Activated CD4-positive, CD25-positive, alpha-beta regulatory T cell (primary cell): Measurements from ENCODE around the gene CELF2.

Experiments used
- DNase-seq, 4 experiments: peaks; one replicate each; lab custom pipeline; 2025; lab: John Stamatoyannopoulos, UW

CELF2 gene

DNA sequence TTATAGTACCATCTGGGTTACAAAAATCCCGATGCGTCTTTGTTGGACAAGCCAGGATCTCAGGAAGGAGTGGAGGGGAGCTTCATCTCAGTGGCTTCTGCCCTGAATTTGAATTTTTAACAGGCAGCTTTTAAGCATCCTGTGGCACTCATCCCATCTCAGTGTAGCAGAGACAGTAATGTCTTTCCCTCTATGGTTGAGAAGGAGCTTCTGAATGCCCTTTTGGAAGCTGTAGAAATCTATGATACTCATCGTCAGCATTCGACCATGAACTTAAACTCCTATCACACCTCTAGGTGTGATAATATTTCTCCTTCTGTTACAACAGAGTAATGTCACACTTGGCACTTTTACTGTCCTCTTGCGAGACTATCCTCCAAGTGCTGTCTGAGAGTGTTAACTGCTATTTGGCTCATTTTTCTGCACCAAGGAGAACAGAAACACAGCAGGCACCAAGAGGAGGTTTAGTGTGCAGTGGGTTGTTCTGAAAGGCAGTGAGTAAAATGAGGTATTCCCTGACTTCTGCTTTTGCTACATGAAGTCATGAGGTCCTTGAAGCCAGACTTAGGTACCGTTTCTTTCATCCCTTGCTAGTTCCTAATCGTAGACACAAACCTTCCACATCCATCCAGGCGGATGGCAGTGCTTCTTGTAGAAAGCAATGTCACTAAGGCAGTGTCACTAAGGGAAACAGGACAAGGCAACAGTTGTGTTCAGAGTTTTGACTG lies 177.4 kb downstream of the CELF2 start:
- no peak for DNase-seq

DNA sequence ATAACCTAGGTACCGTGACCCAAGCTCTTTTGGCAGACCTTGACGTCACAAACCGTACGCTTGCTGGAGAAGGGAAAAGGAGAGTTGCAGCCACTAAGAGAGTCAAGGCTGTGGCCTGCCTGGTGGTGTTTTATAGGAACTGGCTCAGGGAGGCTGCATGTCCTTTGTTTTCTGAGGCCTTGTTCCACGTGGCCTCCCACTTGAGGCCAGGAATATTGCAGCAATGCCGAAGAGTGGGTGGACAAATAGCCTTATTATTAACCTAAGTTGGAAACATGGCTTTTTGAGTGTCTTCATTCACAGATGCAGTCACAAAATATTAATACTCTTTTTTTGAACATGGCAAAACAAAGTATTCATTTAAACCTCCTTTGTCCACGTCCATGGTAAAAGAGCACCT lies 178.0 kb downstream of the CELF2 start:
- no peak for DNase-seq

DNA sequence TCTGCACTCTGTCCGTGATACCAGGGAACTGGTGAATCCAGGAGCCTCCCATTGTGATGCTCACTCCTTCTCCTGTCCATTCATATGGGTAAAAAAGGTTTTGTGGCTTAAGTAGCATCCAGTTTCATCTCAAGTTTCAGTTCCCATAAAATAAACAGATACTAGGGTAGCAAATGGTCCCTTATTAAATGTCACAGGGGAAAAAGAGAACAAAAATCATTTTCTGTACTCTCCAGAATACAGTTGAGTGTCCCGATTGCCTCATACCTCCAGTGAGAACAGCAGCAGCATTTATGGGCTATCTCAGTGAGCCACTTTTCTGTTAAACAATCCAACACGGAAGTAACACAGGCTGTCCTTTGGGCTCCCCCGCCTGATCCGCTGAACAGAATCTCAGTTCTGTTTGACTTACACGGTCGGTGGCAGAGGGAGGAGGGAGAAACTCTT lies 179.6 kb downstream of the CELF2 start:
- DNase-seq = no peak

DNA sequence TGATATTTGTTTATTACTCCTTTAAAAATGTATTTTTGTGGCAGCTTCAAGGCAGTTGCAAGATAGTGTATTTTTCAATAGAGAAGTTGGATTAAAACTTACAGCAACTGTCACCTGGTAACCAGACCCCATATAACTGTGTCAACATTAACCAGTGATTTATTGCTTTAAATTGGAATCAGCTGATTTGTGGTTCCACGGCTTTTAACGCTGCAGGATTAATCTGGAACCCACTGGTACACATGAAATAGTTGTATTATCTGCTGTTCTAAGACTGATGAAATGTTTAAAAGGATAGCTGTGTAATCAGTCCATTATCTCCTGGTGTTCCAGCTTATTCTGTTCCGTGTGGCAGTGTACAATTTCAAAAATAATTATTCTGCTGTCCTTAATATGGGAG lies 180.2 kb downstream of the CELF2 start:
- DNase-seq = no peak

DNA sequence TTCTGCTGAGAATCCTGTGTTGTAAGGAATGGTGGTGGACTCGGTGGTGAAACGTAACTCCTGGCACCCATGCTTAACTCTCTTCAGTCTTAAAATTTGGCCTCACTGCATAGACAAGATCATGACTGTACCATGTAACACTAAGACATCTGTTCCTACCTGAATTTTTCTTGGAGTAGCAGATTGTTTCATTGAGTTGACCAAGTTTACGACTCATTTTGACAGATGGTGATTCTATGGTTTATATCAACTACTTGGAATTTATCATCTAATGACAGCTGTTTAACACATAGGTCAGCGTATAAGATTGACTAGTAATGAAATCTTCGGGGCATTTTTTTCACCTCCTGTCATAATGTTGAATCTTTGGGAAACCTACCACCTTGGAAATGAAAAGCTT lies 184.2 kb downstream of the CELF2 start:
- DNase-seq = no peak

DNA sequence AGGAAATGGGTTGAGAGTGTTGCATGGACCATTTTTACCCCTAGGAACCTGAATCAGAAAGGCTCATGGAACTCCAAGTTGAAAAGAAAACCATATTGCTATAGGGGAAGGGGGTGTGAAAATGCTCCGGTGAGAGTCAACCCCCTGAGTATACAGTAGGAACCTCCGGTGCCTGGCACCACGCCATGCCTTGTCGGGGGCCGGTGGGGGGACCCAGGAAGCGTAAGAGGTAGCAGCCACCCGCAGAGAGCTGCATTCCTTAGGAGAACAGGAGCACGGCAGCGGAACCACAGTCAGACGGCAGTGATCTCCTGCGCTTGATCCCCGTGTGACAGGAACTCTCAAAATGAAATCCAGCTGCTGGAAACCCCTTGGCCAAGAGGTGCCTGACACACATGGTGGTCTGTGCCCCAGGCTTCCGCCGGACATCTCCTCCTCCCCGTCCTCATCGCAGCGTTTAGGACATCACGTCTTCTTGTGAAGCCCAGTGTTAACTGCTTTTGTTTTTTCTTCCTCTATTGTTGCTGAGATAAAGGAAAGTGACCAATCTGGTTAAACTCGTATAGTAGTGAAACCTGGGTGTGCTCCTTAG lies 186.8 kb downstream of the CELF2 start:
- no peak for DNase-seq

DNA sequence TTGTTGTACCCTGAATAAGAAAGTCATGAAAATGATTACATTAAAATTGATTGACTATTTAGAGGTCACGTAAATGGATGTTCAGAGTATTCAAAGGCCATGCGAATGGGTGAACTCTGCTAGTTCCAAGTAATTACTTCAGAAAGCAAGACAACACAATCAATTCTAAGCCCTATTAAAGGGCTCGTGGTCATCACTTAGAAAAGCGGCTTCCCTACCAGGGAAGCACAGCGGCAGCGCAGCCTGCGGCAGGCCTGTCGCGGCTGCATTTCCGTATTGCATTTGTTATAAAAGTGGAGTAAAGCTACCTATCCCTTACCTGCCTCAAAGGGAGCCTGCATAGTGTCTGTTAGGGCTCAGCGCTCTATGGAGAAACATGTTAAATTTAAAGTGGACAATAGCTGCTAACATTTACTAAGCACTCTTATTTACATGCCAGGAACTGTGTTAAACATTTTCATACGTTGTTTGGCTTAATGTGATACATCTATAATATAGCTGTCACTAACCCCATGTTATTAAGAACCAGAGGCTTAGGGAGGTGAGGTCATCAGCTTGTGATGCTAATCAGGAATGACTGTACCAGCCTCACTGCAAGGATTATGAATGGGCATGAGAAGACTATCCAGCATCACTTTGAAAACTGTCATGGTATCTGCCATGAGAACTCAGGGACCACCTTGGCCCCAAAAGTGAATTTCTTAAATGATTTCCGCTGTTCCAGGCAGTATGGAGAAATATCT lies 187.5 kb downstream of the CELF2 start:
- DNase-seq = no peak

DNA sequence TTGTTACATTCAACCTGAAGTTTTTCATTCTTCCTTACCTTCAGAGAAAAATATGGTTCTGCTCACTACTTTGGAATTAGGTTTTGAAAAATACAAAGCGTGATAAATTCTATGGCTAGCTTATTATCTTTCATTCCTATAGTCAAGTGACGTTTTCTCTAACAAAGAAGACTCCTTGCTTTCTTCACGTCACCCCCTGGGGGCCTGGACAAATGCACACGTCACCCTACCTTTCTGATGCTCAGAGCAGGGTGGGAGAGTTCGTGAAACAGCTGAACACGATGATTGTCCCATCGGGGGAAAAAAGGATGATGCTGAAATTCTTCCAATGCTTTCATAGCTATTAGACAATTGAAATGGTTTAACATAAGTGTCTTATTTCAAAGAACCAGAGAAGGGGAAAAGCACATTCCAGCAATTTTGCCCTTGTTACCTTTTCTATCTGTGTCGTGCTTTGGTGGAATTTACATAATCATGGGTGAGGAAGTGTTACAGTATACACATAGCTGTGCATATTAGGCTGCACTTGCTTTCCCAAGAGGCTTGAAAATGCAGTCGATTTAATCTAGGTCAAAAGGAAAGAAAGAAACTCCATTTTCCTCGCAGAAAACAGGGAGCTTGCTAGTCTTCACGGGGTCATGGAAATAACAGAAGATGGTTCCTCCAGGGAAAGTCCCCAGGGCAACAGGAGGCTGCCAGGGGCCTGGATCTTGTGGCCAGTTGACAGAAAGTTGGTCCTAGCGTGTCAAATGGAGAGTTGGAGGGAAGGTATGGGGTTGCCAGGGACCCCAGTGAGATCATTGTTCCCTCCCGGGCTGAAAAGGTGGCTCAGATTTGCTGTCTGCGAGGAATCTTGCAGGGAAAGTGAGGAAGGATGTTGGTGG lies 189.2 kb downstream of the CELF2 start:
- DNase-seq = no peak

DNA sequence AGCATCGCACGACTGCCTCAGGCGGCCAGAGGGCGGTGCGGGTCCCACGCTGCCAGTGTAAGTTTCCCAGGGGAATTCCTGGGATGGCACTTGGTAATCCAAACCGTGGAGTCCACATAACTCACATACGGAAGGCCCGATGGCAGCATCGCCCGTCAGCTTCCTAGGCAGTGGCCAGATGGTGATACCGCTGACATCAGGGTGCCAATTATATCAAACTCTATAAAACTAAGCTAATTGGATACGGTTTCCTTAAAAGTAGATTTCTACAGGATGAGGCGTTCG lies 189.8 kb downstream of the CELF2 start:
- DNase-seq = no peak

DNA sequence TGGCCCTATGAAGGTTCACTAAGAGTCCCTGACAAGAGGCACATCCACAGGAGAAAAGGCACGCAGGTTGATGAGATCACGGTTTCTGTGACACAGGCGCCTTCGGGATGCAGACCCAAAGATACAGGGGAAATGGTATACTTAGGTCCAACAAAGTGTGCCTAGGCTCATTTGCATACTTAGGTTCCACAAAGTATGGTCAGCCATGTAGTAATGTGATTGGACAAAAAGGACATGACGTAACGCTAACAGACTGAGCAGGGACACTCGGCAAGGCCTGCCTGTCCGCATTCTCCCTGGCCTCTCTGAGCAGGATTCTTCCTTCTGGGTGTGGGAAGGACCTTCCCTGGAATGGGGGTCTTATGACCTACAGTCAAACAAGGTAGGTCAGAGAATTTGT lies 190.6 kb downstream of the CELF2 start:
- DNase-seq = no peak

DNA sequence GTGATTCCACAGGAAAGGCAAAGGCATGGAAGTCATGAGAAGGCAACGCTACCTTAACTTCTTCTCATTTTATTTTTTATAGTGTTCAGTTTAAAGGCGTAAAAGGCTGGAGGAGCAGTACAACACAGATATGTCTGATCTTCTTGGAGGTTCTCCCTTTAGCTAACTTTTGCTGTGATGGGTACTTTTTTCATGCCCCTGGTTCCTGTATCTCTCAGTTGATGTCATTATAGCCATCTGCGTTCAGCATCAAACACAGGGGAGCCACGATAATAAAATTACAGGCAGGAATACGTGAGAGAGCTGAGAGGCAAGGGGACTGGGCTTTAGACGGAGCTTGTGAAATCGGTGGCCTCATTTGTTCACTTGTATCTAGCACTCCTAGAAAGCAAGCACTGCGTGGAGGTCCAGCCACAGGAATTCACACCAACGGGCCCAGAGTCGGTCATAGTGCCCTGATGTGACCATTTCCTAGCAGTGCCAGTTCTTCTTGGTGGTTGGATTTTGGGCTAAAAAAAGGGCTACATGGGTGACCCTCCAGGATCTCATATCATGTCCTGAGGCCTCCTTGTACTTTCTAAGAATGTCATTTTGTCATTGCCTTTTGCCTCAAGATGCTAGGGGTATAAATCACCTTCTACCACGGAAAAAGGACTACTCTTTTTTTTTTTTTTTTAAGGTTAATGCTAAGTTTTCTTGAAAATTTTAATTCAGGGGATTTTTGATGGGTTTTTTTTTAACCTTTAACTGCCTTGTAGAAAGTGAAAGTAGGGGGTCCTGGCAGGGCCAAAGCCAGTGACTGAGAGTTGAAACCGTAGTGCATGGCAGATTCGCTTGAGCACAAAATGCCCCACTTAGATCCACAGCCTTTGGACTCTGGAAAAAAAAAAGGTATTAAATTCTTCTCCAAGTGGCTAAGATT lies 191.5 kb downstream of the CELF2 start:
- DNase-seq = no peak

DNA sequence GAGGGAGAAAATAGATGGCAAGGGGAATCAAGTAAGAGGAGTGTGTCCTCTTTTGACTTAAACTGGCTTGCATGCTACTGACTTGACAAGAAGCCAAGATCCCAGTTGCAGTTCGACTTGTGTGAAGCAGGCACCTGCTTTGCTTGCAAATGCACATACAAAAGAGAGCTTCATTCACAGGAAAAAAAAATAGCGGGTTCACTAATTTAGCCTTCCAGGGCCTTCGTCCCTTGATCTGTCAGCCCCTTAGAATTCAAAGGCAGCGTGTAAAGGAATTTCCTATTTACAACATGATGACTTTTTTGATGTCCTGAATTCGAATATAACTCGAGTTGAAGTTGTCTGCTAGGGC lies 192.1 kb downstream of the CELF2 start:
- DNase-seq = no peak

DNA sequence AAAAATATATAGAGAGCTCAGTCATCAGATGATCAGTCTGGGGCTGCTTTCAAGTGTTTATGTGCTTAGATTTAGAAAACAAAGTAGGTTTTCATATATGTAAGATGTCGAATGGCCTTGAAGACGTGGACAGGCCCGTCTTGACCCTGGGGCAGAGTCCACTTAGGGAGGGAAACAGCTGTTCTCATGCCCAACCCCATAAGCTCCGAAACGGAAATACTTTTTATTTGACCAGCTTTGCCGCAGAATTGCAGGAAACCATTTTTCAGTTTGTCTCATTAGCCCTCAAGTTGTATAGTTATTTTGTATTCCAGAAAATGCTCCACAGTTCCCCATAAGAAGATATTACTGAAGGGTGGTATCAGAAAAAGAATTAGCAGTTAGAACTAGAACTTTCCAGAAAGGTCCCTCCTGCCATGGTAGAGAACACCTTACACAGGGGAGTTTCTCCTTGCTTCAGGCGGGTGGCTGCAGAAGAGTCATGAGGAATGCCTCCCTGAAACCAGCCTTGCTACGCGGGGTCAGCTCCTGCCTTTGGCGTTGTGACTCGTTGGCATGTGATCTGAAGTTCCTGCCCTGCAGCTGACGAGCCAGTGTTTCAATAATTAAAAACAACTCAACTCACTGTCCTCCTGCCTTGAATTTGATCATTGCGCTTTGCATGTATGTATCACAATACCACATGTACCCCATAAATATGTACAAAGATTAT lies 192.7 kb downstream of the CELF2 start:
- DNase-seq = no peak

DNA sequence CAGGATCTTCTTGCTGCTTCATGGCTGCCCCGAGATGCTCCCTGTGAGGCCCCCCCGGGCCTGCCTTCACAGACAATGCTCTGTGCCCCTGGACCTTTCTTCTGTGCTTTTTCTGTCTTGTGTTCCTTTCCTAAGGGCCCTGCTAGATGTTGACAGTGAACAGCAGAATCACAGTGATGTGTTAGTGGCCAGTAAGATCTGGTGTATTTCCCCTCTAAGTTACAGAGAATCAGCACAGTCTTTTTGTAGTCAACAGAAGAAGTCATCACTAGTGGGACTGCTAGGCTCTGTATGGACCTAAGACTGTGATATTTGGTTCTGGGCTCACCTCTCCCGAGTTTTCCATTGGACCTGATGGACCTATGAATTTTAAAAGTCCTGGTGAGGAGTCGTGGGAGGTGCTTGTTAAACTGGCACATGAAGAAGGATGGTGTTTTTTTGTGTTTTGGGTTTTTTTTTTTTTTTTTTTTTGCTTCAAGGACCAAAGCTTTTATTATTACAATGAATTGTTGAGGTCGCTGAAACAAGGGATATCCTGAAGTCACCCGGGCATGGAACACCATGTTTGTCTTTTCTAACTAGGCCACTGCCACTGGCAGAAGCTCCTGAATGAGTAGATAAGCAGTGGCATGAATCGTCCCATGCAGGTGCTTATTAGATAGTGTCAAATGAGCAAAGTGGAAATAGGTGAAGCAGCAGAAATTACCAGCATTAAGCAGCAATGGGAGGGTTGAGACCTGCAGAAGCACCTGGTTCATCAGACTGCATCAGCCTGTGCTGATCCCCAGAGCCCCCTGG lies 194.8 kb downstream of the CELF2 start:
- DNase-seq = no peak

DNA sequence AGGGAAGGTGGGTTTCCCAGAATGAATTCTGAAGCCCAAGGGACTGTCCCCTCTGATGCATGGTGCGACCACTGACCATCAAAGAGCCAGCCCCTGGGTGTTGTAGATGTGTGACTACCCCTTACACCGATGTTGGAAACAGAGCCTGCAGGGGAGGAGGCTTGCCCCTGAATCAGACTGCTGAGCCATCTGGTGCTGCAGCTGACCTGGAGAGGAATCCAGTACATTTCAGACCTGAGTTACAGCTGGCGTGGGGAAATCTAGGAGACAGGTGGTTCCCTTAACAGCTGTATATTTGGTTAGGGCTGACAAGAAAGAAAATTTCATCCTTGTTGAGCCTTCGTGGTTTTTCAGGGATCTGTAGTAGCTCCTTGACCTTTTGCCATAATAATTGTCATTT lies 195.5 kb downstream of the CELF2 start:
- DNase-seq = no peak

DNA sequence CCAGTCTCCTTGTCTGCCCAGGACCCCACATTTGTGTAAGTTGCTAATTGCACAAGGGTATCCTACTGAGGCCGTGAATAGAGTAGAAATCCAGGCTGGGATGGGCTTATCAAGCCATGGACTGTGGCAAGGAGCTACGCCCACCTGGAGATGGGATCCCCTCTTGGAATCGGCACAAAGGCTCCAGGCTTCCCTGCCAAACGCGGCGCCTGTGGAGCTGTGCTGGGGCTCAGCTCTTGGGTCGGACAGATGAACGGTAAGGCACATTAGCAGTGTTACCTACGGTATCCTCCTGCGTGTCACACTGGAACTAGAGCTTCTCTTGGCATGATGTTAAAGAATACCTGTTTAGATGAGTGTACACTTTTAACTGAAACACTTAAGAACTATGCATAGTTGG lies 196.7 kb downstream of the CELF2 start:
- no peak for DNase-seq

DNA sequence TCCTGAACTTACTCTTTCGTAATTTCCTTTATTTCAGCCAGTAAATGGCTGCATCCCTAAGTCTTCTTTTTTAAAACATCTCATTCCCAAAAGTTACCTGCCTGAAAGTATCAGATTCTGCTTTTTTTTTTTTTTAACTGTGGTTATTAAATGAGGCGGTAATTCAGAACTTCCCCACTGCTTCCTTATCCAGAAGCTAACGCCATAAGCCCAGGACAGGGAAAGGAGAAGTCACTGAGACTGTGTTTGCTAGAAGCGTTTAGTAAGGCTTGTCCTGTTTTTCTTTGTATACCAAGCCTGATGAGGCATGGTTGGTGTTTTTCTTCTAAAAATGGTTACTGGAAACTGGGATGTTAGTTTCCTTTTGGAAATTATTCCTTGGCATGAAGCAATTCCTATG lies 197.8 kb downstream of the CELF2 start:
- DNase-seq = no peak

DNA sequence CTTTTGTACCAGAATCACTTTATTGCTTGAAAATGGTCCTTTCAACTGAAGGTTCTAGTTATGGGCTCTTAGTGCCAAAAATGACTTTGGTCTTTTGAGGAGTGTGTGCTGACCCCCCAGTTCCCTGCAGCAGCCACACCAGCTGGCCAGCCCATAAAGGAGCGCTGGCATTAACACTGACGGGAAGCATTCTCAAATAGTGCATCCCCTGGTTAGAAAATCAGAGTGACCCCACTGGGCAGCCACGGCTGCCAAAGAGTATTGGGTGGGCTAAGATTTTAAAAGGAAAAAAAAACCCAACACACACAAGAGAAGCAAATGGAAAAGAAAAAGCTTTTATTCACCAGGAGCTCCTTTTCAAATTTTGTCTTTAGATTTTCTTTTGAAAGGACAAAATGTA lies 199.8 kb downstream of the CELF2 start:
- no peak for DNase-seq

DNA sequence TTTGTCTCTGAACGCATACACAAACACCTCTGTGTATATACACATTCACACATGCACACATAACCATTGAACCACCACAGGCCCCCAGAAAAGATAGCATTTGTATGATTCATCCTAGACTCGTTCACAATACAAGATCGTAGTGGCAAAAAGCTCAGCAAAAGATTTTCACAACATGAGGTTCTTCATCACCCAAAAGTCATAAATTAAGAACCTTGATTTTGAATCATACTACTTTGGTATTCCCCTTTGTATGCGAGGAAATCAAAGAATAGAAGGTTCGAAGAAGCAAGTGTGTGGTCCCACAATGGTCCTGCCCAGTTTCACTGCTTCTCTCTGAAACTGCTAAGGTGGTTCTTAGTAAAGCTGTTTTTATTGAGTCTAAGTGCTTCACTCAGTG lies 200.7 kb downstream of the CELF2 start:
- DNase-seq = no peak

DNA sequence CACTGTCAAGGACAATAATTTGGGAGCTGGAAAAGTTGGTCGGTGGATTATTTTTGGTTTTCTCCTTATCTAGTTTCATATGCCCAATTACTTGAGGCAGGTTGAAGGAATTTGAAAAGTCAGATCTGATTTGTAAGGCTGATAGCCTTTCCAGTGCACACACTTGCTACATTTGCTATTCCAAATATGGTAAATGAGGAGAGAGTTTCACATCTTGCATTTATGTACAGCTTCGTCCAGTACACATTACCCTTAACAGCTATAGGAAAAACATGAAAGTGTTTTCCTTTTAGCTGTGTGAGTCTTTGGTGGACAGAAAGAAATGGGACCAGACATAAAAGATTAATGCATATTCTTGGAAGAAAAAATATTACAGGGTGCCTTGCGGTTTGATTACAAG lies 201.8 kb downstream of the CELF2 start:
- DNase-seq = no peak
